ENCODE data around the gene PRAMEF13. TPM values are rescaled to one million over a fixed set of nuclear protein-coding genes. Genes with fewer than 3 reads are reported as not detected.
"Not testable (repeated sequence)": the region's sequence is repeated elsewhere in the genome, so short reads cannot be mapped to it uniquely, and the experiment has no call there.

The PRAMEF13 gene
- total RNA-seq, 2 experiments from 2014 or later, result not detected

DNA sequence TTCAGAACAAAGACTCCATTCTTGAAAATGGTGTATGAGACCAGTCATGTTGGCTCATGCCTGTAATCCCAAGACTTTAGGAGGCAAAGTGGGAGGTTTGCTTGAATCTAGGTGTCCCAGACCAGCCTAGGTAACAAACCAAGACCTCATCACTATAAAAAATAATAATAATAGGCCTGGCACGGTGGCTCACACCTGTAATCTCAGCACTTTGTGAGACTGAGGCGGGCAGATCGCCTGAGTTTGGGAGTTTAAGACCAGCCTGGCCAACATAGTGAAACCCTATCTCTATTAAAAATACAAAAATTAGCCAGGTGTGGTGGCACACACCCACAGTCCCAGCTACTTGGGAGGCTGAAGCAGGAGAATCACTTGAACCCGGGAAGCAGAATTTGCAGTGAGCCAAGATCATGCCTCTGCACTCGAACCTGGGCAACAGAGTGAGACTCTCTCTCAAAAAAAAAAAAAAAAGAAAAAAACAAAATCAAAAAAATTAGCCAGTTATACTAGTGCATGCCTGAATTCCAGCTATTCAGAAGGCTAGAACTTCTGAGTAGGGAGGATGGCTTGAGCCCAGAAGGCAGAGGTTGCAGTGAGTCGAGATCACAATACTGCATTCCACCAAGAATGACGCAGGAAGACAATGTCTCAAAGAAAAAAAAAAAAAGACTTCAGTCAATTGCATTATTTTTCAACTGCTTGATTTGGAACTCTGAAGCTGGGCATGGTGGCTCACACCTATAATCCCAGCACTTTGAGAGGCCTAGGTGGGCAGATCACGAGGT lies 26.3 kb upstream of the PRAMEF13 start:
- H3K27me3 Mint-ChIP-seq; H3K4me3 Mint-ChIP-seq; DNase-seq; CTCF ChIA-PET; H3K4me1 Mint-ChIP-seq (ENCODE audit: low read depth); intact Hi-C loops (cut with micrococcal nuclease); H3K9me3 Mint-ChIP-seq; H3K27ac Mint-ChIP-seq; H3K36me3 Mint-ChIP-seq: not testable (repeated sequence)
- POLR2A ChIA-PET, result interaction anchor here (0.7 kb wide), 1 partner anchor 703 kb away, joined by 3 read pairs; no protein-coding TSS in a partner anchor

DNA sequence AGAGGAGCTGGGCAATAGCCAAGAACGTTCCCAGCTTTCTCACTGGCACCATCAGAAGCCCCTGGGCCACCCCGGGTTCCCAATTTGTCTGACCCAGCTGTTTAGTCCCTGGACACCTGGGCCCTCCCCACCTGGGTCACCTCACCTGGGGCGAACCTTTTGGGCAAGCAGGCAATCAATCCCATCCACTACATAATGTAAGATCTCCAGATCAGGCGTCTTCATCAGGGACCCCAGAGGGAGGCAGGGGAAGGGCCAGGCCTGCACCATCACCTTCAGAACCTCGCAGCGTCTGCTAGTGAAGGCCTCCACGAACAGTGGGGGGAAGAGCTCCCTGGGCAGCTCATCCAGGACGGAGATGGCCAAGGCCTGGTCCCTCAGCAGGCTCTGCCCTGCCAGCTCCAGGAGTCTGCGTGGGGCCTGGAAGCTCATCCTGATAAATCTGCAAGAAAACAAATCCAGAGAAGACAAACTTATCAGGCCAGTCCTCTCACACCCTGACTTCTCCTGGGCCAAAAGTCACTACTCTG lies 24.5 kb upstream of the PRAMEF13 start, which contains the start of gene PRAMEF18:
PRAMEF18 (minus strand) TSS at position 480 of the 530 bp plus-strand sequence; CDS start at position 432, 48 bp downstream.
- H3K9me3 Mint-ChIP-seq; intact Hi-C loops (cut with micrococcal nuclease); H3K27ac Mint-ChIP-seq; CTCF ChIA-PET; DNase-seq; H3K27me3 Mint-ChIP-seq; H3K4me3 Mint-ChIP-seq; H3K36me3 Mint-ChIP-seq; H3K4me1 Mint-ChIP-seq (ENCODE audit: low read depth); POLR2A ChIA-PET: not testable (repeated sequence)

DNA sequence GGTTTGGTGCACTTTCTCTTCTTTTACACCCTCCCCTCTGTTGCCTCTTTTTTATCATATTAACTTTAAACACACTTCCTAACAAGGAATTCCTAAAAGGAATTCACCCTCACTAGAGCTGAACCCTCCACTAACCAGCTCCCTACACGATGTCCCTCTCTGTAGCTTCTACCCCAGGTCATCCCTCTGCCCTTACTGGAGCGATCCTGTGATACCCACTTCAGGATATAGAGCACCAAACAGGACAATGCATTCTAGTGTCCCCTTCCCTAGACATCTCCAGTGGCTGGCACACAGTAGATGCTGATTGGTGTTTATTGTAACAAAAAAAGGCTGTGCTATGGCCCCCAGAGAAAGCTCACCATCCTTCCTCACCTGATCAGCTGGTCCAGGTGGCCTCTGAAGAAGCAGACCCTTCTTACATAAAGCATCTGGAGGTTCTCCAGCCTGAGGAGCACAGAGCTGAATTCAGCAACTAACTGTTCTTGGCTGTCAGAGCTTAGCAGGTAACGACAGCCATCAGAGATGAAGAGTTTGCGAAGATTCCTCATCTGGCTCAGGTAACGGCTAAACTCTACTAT lies 23.4 kb upstream of the PRAMEF13 start:
- H3K4me1 Mint-ChIP-seq (ENCODE audit: low read depth), result no peaks in the 10 kb centered on the region
- ChIA-PET POLR2A (no interaction called here), CTCF (no interaction called here)

DNA sequence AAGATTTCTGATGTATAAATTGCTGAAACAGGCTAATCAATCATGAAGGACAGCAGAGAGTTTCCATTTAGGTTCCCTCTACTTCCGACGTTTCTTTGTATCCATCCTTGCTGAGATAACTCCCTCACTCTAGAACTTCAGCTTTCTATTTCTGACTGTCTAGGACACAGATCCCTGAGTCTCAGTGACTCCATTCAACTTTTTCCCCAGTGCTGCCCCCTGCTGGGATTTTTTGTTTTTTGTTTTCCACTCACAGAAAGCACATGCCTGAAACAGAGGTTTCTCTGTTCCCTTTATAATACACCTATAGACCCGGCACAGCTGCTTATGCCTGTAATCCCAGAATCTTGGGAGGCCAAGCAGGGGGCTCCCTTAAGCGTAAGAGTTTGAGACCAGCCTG lies 21.6 kb upstream of the PRAMEF13 start:
- H3K36me3 Mint-ChIP-seq, POLR2A ChIA-PET, H3K27ac Mint-ChIP-seq: not testable (repeated sequence)

More for the DNA sequence above, 23.4 kb upstream of the PRAMEF13 start:
- no peak overlapping the region for H3K27ac Mint-ChIP-seq
- H3K4me3 Mint-ChIP-seq, result no peak overlapping the region
- H3K27me3 Mint-ChIP-seq, result peaks cover 7% of the 10 kb centered on the region
- H3K36me3 Mint-ChIP-seq, result no peaks in the 10 kb centered on the region
- no peaks in the 10 kb centered on the region for H3K9me3 Mint-ChIP-seq
- intact Hi-C loops (cut with micrococcal nuclease), result no loop called here
- DNase-seq, result no peak

DNA sequence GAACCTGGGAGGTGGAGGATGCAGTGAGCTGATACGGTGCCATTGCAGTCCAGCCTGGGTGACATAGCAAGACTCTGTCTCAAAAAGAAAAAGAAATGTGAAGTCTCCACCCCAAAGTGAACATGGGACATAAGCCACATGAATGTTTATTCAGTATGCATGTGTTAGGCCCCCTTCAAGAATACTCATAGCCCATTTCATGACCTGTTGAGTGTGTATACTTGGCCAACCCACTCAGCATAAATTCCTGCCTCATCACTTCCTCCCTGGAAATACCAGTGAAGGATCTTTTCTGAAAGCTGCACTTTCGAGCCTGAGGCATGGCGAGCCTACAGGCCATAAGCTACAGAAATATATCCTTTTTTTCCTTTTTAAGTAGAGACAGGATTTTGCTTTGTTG lies 18.0 kb upstream of the PRAMEF13 start:
- H3K36me3 Mint-ChIP-seq; H3K27me3 Mint-ChIP-seq; CTCF ChIA-PET; intact Hi-C loops (cut with micrococcal nuclease); POLR2A ChIA-PET; H3K27ac Mint-ChIP-seq; H3K4me3 Mint-ChIP-seq; H3K4me1 Mint-ChIP-seq (ENCODE audit: low read depth); H3K9me3 Mint-ChIP-seq; DNase-seq: not testable (repeated sequence)

More for the DNA sequence above, 21.6 kb upstream of the PRAMEF13 start:
- intact Hi-C loops (cut with micrococcal nuclease); H3K9me3 Mint-ChIP-seq; DNase-seq; CTCF ChIA-PET; H3K27me3 Mint-ChIP-seq; H3K4me1 Mint-ChIP-seq (ENCODE audit: low read depth); H3K4me3 Mint-ChIP-seq: not testable (repeated sequence)

DNA sequence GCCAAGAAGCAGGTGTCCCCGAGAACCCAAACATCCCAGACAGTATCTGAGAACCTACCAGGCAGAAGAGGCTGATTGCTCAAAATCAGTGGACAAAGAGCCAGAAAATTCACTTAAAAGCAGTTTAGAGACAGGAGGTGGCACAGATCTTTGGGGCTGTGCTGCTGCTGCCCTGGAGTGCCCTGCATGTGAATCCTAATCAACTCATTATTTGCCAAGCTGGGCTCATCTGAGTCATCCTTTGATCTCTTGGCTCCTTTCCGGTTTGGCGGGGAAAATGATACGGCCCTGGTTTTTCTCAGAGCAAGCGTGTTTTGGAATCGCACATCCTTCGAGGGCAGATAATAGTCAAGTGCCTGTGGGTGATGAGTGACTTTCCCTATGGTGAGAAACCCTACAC lies 15.4 kb upstream of the PRAMEF13 start:
- H3K4me3 Mint-ChIP-seq; H3K27ac Mint-ChIP-seq; H3K27me3 Mint-ChIP-seq; intact Hi-C loops (cut with micrococcal nuclease); POLR2A ChIA-PET; H3K36me3 Mint-ChIP-seq; H3K4me1 Mint-ChIP-seq (ENCODE audit: low read depth); H3K9me3 Mint-ChIP-seq; DNase-seq; CTCF ChIA-PET: not testable (repeated sequence)

DNA sequence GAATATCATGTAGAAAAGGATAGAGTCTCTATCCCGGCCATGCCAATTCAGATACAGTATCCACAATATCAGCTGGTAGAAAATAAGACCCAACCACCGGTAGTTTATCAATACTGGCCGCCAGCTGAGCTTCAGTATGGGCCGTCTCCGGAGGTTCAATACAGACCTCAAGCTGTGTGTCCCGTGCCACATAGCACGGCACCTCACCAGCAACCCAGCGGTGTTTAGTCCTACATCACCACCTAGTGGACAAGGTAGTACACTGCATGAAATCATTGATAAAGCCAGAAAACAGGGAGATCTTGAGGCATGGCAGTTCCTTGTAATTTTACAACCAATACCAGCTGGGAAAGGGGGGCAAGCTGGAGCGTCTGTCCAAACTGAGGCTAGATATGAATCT lies 7.5 kb upstream of the PRAMEF13 start:
- CTCF ChIA-PET; H3K9me3 Mint-ChIP-seq; H3K36me3 Mint-ChIP-seq; H3K27me3 Mint-ChIP-seq; DNase-seq; H3K4me3 Mint-ChIP-seq; POLR2A ChIA-PET; H3K27ac Mint-ChIP-seq; H3K4me1 Mint-ChIP-seq (ENCODE audit: low read depth); intact Hi-C loops (cut with micrococcal nuclease): not testable (repeated sequence)

DNA sequence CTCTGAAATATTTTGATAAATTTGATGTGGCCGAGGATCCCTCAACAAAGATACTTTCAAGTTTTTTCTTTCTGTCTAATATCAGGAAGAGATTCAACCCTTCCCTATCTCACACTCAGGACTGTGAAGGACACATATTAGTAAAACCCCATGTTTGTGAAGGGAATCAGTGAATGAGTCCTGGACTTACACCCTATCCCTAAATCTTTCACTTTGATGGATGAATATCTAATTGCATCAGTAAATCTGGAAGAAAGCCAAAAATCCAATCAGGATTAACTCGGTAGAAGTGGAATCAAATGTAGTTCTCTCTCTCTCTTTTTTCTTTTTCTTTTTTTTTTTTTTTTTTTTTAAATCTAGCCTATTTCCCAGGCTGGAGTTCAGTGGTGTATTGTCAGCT lies 29.7 kb downstream of the PRAMEF13 start, which contains the start of gene PRAMEF9:
PRAMEF9 (plus strand) TSS at position 301 of the 400 bp plus-strand sequence. CDS start 3,433 bp downstream, outside the sequence.
- H3K4me1 Mint-ChIP-seq (ENCODE audit: low read depth); H3K4me3 Mint-ChIP-seq; DNase-seq; H3K9me3 Mint-ChIP-seq; H3K27ac Mint-ChIP-seq; POLR2A ChIA-PET; intact Hi-C loops (cut with micrococcal nuclease); H3K27me3 Mint-ChIP-seq; H3K36me3 Mint-ChIP-seq; CTCF ChIA-PET: not testable (repeated sequence)

DNA sequence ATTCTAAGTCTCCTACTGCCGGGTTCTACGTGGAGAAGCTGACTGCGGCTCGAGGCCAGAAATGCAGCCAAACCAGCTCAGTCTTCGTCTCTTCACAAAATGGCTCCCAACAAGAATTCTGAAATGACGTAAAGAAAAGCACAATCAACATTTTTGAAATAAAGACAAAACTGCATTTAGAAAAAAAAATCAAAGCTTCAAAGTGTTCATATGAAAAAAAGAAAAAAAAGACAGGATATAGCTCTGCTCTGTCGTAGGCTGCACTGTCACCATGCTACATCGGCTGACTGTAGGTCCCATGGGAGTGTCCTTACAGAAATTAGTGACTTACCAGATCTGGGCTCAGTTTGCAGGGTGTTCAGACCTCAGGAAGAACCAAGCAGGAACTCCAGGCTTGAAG lies 35.7 kb downstream of the PRAMEF13 start, which contains the start of gene HNRNPCL4:
HNRNPCL4 (minus strand) TSS at position 101 of the 400 bp plus-strand sequence. CDS start 164 bp downstream, outside the sequence.
- not testable (repeated sequence) for H3K27me3 Mint-ChIP-seq, H3K4me3 Mint-ChIP-seq, H3K27ac Mint-ChIP-seq

DNA sequence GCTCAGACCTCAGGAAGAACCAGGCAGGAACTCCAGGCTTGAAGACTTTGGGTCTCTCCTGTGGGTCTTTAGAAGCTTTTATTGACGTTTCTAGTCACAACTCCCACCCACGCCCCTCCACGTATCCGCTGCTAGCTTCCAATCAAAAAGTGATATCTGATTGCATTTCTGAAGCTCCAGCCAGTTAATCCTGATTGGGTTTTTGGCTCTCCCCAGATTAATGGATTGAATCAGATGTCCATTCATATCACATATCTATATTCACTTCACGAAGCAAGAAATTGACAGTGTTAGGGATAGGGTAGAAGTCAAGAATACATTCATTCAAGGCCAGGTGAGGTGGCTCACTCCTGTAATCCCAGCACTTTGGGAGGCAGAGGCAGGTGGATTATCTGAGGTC lies 45.3 kb downstream of the PRAMEF13 start, which contains the start of gene PRAMEF26:
PRAMEF26 (minus strand) TSS at position 101 of the 400 bp plus-strand sequence. CDS start 2,914 bp downstream, outside the sequence.
- H3K36me3 Mint-ChIP-seq; H3K9me3 Mint-ChIP-seq; H3K4me3 Mint-ChIP-seq; CTCF ChIA-PET; DNase-seq; intact Hi-C loops (cut with micrococcal nuclease); H3K4me1 Mint-ChIP-seq (ENCODE audit: low read depth); POLR2A ChIA-PET; H3K27me3 Mint-ChIP-seq; H3K27ac Mint-ChIP-seq: not testable (repeated sequence)

More for the DNA sequence above, 35.7 kb downstream of the PRAMEF13 start, which contains the start of gene HNRNPCL4:
- H3K36me3 Mint-ChIP-seq; CTCF ChIA-PET; intact Hi-C loops (cut with micrococcal nuclease); H3K4me1 Mint-ChIP-seq (ENCODE audit: low read depth); POLR2A ChIA-PET; H3K9me3 Mint-ChIP-seq; DNase-seq: not testable (repeated sequence)
